HG03354 (cell line): ENCODE results near the gene FAHD2A.
"Not testable (repeated sequence)": the region's sequence is repeated elsewhere in the genome, so short reads cannot be mapped to it uniquely, and the experiment has no call there.

ENCODE experiments used
- ATAC-seq: cut with Tn5 transposase; IDR thresholded peaks from one replicate; pipeline ENCODE4 v1.9.1; 2021; ENCODE audit warnings: mild to moderate bottlenecking; ENCODE audit not compliant: unreplicated experiment, poor library complexity, severe bottlenecking

FAHD2A gene

GRCh38 chr2:95402370-95403203, at the start of gene FAHD2A:
TSS of gene FAHD2A (plus strand) at chr2:95402708. CDS start at chr2:95405559, 2,851 bp downstream.
- peak; percentile 96 for ATAC-seq

GRCh38 chr2:95353055-95353575, 49.4 kb upstream of the FAHD2A start:
- no peak for ATAC-seq

GRCh38 chr2:95353613-95354468, 48.7 kb upstream of the FAHD2A start:
- no peak for ATAC-seq

GRCh38 chr2:95354469-95354901, 48.0 kb upstream of the FAHD2A start:
- no peak for ATAC-seq

- no peak for ATAC-seq
Observed at GRCh38 chr2:95354925-95355324, 47.6 kb upstream of the FAHD2A start.

GRCh38 chr2:95355486-95355885, 47.0 kb upstream of the FAHD2A start:
- not testable (repeated sequence) for ATAC-seq

GRCh38 chr2:95356821-95357700, 45.4 kb upstream of the FAHD2A start:
- ATAC-seq, result no peak

GRCh38 chr2:95357717-95358280, 44.7 kb upstream of the FAHD2A start:
- no peak for ATAC-seq

- no peak for ATAC-seq
Observed at GRCh38 chr2:95359031-95359430, 43.5 kb upstream of the FAHD2A start.

- ATAC-seq, result no peak
Observed at GRCh38 chr2:95359501-95359930, 43.0 kb upstream of the FAHD2A start.

GRCh38 chr2:95361216-95361980, 41.1 kb upstream of the FAHD2A start:
- no peak for ATAC-seq

GRCh38 chr2:95362486-95362885, 40.0 kb upstream of the FAHD2A start:
- no peak for ATAC-seq

- ATAC-seq, result no peak
Observed at GRCh38 chr2:95366514-95366913, 36.0 kb upstream of the FAHD2A start.

GRCh38 chr2:95372216-95372829, 30.2 kb upstream of the FAHD2A start:
- ATAC-seq, result no peak

- no peak for ATAC-seq
Observed at GRCh38 chr2:95372845-95373244, 29.7 kb upstream of the FAHD2A start.

GRCh38 chr2:95374029-95374428, 28.5 kb upstream of the FAHD2A start:
- ATAC-seq, result no peak

- ATAC-seq, result no peak
Observed at GRCh38 chr2:95374451-95374920, 28.0 kb upstream of the FAHD2A start.

GRCh38 chr2:95374921-95375471, 27.5 kb upstream of the FAHD2A start:
- ATAC-seq, result no peak
